Right ventricle myocardium inferior (tissue), 1 donor: ENCODE results near the gene PSPH. TPM values are rescaled to one million over a fixed set of nuclear protein-coding genes. Genes with fewer than 3 reads are reported as not detected.
"Not testable (repeated sequence)": the region's sequence is repeated elsewhere in the genome, so short reads cannot be mapped to it uniquely, and the experiment has no call there.

ENCODE experiments used
- ATAC-seq: fragments of 200-7000 bp; cut with Tn5 transposase; one replicate; pipeline ENCODE4 v1.9.1; 2020; ENCODE audit warnings: mild to moderate bottlenecking, moderate library complexity
- DNase-seq: peaks from one replicate; pipeline ENCODE4 v3.0.0; 2021; ENCODE audit errors: missing footprints
- intact Hi-C: fragments of 100-400 bp; cut with DNase I; formaldehyde crosslinking; loops from one replicate; pipeline ENCODE4 v1.11.0; 2022
- total RNA-seq: library from RNA; stranded (reverse); fragmentation: NEBNext Ultra II Directional; extraction: Animal tissue kit (Norgen Biotek cat#: 25700); gene quantifications from one replicate; pipeline ENCODE4 v1.2.1, GENCODE V29; 2021
- donor health status: DM: no; HTN: yes; CAD: no; lungs with severe emphysema.

PSPH gene
- total RNA-seq, 1 donor from 2014 or later: 10.6 TPM

GRCh38 chr7:56066376-56066775, 15.1 kb upstream of the PSPH start:
- ATAC-seq, DNase-seq, intact Hi-C loops: not testable (repeated sequence)

- DNase-seq (peak; percentile 96), ATAC-seq (peak; percentile 100)
- intact Hi-C loops: loop anchor here (1.0 kb wide), 1 partner anchor 13 kb away; the partner anchor contains the start of genes CCT6A and PSPH
These were observed 12.8 kb upstream of the PSPH start, which contains the start of gene SUMF2 for GRCh38 chr7:56063882-56064625. SUMF2 (plus strand) TSS chr7:56064286; CDS start chr7:56064312, 26 bp downstream.

- intact Hi-C loops: no loop called here
- DNase-seq: no peak
- no peak for ATAC-seq
These were observed 12.2 kb upstream of the PSPH start for GRCh38 chr7:56063500-56063881.

- DNase-seq (no peak), ATAC-seq (no peak)
- intact Hi-C loops: no loop called here
These were observed 11.1 kb upstream of the PSPH start for GRCh38 chr7:56062382-56062781.

- DNase-seq: no peak
- ATAC-seq: no peak
- intact Hi-C loops: loop anchor here (5.0 kb wide), 3 partner anchors 53 to 167 kb away; partner anchors contain the start of genes CHCHD2 and ZNF713
These were observed 2.7 kb upstream of the PSPH start for GRCh38 chr7:56053993-56054392.

GRCh38 chr7:56053379-56053778, 2.1 kb upstream of the PSPH start:
- no peak for ATAC-seq
- no peak for DNase-seq
- intact Hi-C loops: loop anchor here (5.0 kb wide), 3 partner anchors 54 to 166 kb away; partner anchors contain the start of genes CHCHD2 and ZNF713

GRCh38 chr7:56051053-56051338, 248 bp downstream of the PSPH start:
- intact Hi-C loops: loop anchor here (1.0 to 5.0 kb wide), 4 partner anchors 13 to 164 kb away; partner anchors contain the start of genes CHCHD2, SUMF2 and ZNF713
- ATAC-seq (no peak), DNase-seq (no peak)

GRCh38 chr7:56048763-56049162, 2.5 kb downstream of the PSPH start:
- ATAC-seq, intact Hi-C loops: not testable (repeated sequence)

GRCh38 chr7:56048245-56048644, 3.0 kb downstream of the PSPH start:
- no peak for DNase-seq
- ATAC-seq: no peak
- intact Hi-C loops: no loop called here

More at GRCh38 chr7:56048763-56049162, 2.5 kb downstream of the PSPH start:
- not testable (repeated sequence) for DNase-seq

GRCh38 chr7:56047446-56048116, 3.7 kb downstream of the PSPH start:
- ATAC-seq, intact Hi-C loops, DNase-seq: not testable (repeated sequence)

GRCh38 chr7:56046721-56047445, 4.4 kb downstream of the PSPH start:
- DNase-seq (no peak), ATAC-seq (no peak)
- intact Hi-C loops: no loop called here

- intact Hi-C loops, ATAC-seq: not testable (repeated sequence)
These were observed 5.5 kb downstream of the PSPH start for GRCh38 chr7:56045758-56046157.

GRCh38 chr7:56040730-56041129, 10.5 kb downstream of the PSPH start:
- no peak for ATAC-seq
- intact Hi-C loops: no loop called here

More at GRCh38 chr7:56045758-56046157, 5.5 kb downstream of the PSPH start:
- not testable (repeated sequence) for DNase-seq

GRCh38 chr7:56033671-56034432, 17.4 kb downstream of the PSPH start:
- ATAC-seq: peak; percentile 78

More at GRCh38 chr7:56040730-56041129, 10.5 kb downstream of the PSPH start:
- no peak for DNase-seq

GRCh38 chr7:56032578-56032977, 18.7 kb downstream of the PSPH start:
- DNase-seq, ATAC-seq, intact Hi-C loops: not testable (repeated sequence)

More at GRCh38 chr7:56033671-56034432, 17.4 kb downstream of the PSPH start:
- DNase-seq: peak; percentile 75
- intact Hi-C loops: no loop called here

- ATAC-seq, DNase-seq, intact Hi-C loops: not testable (repeated sequence)
These were observed 19.7 kb downstream of the PSPH start for GRCh38 chr7:56031556-56031955.

GRCh38 chr7:56030340-56030739, 20.9 kb downstream of the PSPH start:
- DNase-seq (no peak), ATAC-seq (no peak)
- intact Hi-C loops: no loop called here

GRCh38 chr7:56028942-56029630, 22.2 kb downstream of the PSPH start:
- ATAC-seq (no peak), DNase-seq (no peak)
- intact Hi-C loops: no loop called here
